Loucy (cell line): ENCODE results near the gene GAPDHS.

Experiments used
- H2AFZ ChIP-seq: fragments of 200-600 bp; sonication (generic); 2 replicates; pipeline ENCODE4 v1.6.0; 2016; ENCODE audit warnings: antibody characterized with exemption, mild to moderate bottlenecking, low read length, moderate library complexity
- H3F3A ChIP-seq: fragments of 200-600 bp; 2 replicates; pipeline ENCODE4 v1.6.0; 2016; ENCODE audit warnings: antibody characterized with exemption, low read depth, mild to moderate bottlenecking
- H3K27me3 ChIP-seq: fragments of 200-600 bp; sonication (generic); 2 replicates; pipeline ENCODE4 v1.6.1; 2014; ENCODE audit warnings: low read length, mild to moderate bottlenecking; ENCODE audit not compliant: insufficient read depth, poor library complexity, severe bottlenecking
- H3K36me3 ChIP-seq: fragments of 200-600 bp; sonication (generic); 2 replicates; pipeline ENCODE4 v1.6.1; 2016; ENCODE audit warnings: low read length; ENCODE audit not compliant: insufficient read depth
- H3K4me1 ChIP-seq: fragments of 200-600 bp; sonication (generic); 2 replicates; pipeline ENCODE4 v1.5.1; 2014; ENCODE audit warnings: low read length, mild to moderate bottlenecking; ENCODE audit not compliant: insufficient read depth, poor library complexity, severe bottlenecking
- H3K4me2 ChIP-seq: fragments of 200-600 bp; sonication (generic); 2 replicates; pipeline ENCODE4 v1.6.0; 2014; ENCODE audit warnings: antibody characterized with exemption, low read length, low read depth, mild to moderate bottlenecking; ENCODE audit not compliant: poor library complexity, severe bottlenecking
- H3K4me3 ChIP-seq: fragments of 200-600 bp; sonication (generic); 2 replicates; pipeline ENCODE4 v1.5.1; 2014; ENCODE audit warnings: low read length, mild to moderate bottlenecking, mixed read lengths; ENCODE audit not compliant: poor library complexity, severe bottlenecking
- H3K79me2 ChIP-seq: fragments of 200-600 bp; sonication (generic); 2 replicates; pipeline ENCODE4 v1.6.1; 2014; ENCODE audit warnings: low read length; ENCODE audit not compliant: insufficient read depth
- H3K9ac ChIP-seq: fragments of 200-600 bp; sonication (generic); 2 replicates; pipeline ENCODE4 v1.6.0; 2014; ENCODE audit warnings: mild to moderate bottlenecking, low read depth, low read length, moderate library complexity; ENCODE audit not compliant: poor library complexity, severe bottlenecking
- H3K9me2 ChIP-seq: fragments of 200-600 bp; sonication (generic); replicated peaks from 2 replicates; pipeline ENCODE4 v1.6.1; 2016; ENCODE audit warnings: low read depth, low read length, mixed read lengths
- H3K9me3 ChIP-seq: fragments of 200-600 bp; sonication (generic); 2 replicates; pipeline ENCODE4 v1.6.1; 2014; ENCODE audit warnings: mild to moderate bottlenecking, antibody characterized with exemption, low read length, low read depth; ENCODE audit not compliant: insufficient read depth
- H4K20me1 ChIP-seq: fragments of 200-600 bp; sonication (generic); 2 replicates; pipeline ENCODE4 v1.6.0; 2014; ENCODE audit warnings: antibody characterized with exemption, low read length, mild to moderate bottlenecking; ENCODE audit not compliant: insufficient read depth, poor library complexity, severe bottlenecking
- EZH2phosphoT487 ChIP-seq: fragments of 200-600 bp; IDR thresholded peaks from 2 replicates; pipeline ENCODE4 v1.6.1; 2018; ENCODE audit warnings: antibody characterized with exemption, mild to moderate bottlenecking, moderate library complexity, borderline replicate concordance
- TF ChIP-seq, protein P1 (sequence below): fragments of 200-600 bp; sonication (generic); conservative IDR thresholded peaks from 2 replicates; pipeline ENCODE4 v1.5.1; 2014; ENCODE audit warnings: mild to moderate bottlenecking, antibody characterized with exemption, low read length

Gene GAPDHS

DNA sequence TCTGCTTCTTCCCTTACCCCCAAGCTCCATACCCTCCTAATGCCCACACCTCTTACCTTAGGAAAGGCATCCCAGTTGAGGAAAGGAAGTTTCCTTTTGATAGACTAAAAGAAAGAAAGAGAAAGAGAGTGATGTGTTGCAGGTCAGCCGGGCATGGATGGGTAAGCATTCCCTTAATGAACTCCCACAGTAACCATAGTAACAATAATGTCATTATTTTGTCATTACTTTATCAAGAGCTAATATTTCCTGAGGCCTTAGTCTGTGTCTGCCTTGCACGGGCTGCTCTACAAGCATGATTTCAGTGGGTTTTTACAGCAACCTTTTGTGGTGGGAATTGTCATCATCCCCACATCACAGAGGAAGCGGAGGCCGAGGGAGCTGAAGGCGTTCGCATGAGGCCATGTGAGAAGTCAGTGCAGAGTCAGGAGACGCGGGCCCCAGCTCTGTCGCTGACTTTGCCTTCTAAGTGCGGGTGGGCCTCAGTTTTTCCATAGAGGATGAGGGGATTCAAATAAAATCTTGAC, 45.5 kb upstream of the GAPDHS start:
- Histone ChIP-seq H3F3A (no peaks in the 10 kb centered on the region), H3K4me3 (no peak overlapping the region), H3K9ac (no peak overlapping the region), H3K4me2 (no peak overlapping the region), H3K27me3 (no peaks in the 10 kb centered on the region), H3K4me1 (peaks cover 5% of the 10 kb centered on the region), H3K79me2 (no peaks in the 10 kb centered on the region), H3K36me3 (no peaks in the 10 kb centered on the region), H2AFZ (no peak overlapping the region), H4K20me1 (no peaks in the 10 kb centered on the region), H3K9me2 (no peaks in the 10 kb centered on the region), H3K9me3 (no peaks in the 10 kb centered on the region)
- TF ChIP-seq, protein P1, sequence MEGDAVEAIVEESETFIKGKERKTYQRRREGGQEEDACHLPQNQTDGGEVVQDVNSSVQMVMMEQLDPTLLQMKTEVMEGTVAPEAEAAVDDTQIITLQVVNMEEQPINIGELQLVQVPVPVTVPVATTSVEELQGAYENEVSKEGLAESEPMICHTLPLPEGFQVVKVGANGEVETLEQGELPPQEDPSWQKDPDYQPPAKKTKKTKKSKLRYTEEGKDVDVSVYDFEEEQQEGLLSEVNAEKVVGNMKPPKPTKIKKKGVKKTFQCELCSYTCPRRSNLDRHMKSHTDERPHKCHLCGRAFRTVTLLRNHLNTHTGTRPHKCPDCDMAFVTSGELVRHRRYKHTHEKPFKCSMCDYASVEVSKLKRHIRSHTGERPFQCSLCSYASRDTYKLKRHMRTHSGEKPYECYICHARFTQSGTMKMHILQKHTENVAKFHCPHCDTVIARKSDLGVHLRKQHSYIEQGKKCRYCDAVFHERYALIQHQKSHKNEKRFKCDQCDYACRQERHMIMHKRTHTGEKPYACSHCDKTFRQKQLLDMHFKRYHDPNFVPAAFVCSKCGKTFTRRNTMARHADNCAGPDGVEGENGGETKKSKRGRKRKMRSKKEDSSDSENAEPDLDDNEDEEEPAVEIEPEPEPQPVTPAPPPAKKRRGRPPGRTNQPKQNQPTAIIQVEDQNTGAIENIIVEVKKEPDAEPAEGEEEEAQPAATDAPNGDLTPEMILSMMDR = no peak
- TF ChIP-seq EZH2phosphoT487 = no peak

DNA sequence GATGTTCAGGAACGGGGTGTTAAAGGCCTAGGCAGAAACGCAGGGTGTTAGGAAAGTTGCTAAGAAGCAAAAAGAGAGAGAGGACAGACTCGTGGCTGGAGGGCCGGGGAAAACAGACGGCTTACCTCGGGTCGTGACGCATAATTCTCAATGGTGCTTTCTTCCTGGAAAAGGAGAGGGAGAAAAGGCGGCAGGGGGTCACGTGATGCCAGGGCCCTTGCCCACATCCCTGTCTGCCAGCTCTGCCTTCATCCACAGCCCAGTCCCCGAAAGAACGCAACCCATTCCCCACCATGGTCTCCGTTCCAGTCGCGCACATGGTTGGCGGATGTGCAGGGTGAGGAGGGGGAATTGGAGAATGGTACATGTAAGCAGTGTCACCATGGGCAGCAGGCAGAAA, 44.6 kb upstream of the GAPDHS start:
- Histone ChIP-seq H3K27me3 (no peaks in the 10 kb centered on the region), H3K9me3 (no peaks in the 10 kb centered on the region), H3K4me3 (no peak overlapping the region), H3K4me1 (peaks cover 5% of the 10 kb centered on the region), H3K36me3 (no peaks in the 10 kb centered on the region), H2AFZ (no peak overlapping the region), H3K9me2 (no peaks in the 10 kb centered on the region), H3K4me2 (no peak overlapping the region), H3K79me2 (no peaks in the 10 kb centered on the region), H3K9ac (no peak overlapping the region), H3F3A (no peaks in the 10 kb centered on the region), H4K20me1 (no peaks in the 10 kb centered on the region)
- TF ChIP-seq, protein P1 = no peak
- TF ChIP-seq EZH2phosphoT487 = no peak

DNA sequence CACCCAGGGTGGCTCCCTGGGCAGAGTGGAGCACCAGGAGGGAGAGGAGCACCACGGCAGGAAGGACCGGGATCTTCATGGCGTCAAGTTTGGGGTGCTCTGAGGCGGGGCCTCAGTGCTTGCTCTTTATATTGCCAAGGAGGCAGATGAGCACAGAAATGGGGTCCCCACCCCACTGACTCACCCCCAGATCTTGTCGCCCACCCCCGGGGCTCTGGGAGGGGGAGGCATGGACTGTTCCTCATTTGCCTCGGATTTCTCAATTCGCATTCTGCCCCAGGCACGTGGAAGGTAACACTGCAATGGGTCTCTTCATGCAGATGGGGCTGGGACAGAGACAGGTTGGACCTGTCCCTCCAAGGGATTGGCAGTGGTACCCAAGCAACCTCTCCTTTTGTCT, 42.9 kb upstream of the GAPDHS start, which contains the start of gene KRTDAP:
Gene KRTDAP, minus strand, starts transcription at position 101 of the 400 bp plus-strand sequence. Its CDS starts 22 bp downstream, at position 79.
- H3K9me2 ChIP-seq = no peaks in the 10 kb centered on the region
- no peaks in the 10 kb centered on the region for H4K20me1 ChIP-seq
- no peak within 1 kb of the TSS for H2AFZ ChIP-seq
- H3K9ac ChIP-seq = no peak within 1 kb of the TSS
- no peak within 1 kb of the TSS for H3K4me2 ChIP-seq
- H3K4me3 ChIP-seq = no peak within 1 kb of the TSS
- no peaks in the 10 kb centered on the region for H3K27me3 ChIP-seq
- H3K9me3 ChIP-seq = no peaks in the 10 kb centered on the region
- no peaks in the 10 kb centered on the region for H3F3A ChIP-seq
- no peaks in the 10 kb centered on the region for H3K36me3 ChIP-seq
- H3K79me2 ChIP-seq = no peaks in the 10 kb centered on the region
- TF ChIP-seq, protein P1 = no peak
- TF ChIP-seq EZH2phosphoT487 = no peak
- H3K4me1 ChIP-seq = no peaks in the 10 kb centered on the region
